ENCODE results near the gene RNH1.

The RNH1 gene

DNA sequence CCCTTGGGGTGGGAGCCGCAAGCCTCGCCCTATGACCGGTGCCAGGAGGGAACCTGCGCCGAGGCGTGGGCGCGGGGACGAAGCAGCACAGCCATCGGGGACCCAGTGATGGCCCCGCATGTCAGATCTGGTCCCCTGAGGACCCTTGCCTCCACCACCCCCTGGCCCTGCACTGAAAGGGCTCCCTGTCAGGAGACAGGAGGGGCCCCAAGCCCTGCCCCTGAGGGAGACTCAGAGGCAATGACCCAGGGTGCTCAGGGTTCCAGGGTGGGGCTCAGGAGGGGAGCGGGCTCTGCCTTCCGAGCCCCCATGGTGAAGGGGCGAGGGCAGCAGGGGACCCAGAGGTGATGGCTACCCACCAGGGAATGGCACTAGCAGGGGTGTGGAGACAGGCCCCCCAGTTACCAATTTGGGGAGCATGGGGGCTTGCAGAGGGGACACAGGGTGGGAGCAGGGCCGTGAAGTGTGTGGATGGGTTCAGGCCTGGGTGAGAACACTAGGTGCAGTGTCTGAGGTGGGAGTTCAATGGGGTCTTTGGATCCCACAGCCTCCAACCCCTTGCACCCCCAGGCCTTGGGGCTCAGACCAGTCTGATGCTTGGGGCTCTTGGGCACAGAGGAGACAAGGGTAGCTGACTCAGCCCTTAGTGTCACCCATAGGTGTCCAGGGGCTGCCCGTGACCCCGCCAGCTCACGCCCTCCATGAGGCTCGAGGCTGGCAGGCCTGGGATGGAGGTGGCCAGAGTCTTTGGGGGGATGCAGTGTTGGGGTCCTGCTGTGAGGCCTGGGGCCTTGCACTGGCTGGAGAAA lies 30.8 kb upstream of the RNH1 start:
- in situ Hi-C loops (cut with HindIII; ENCODE audit: low sequenced_read_pairs), result no loop called here
- H3K4me3 ChIP-seq (ENCODE audit: low read depth, low read length), result peak overlapping the region; percentile 33
- DNase-seq (ENCODE audit: low read depth), result no peak
- TF ChIP-seq, protein P1, sequence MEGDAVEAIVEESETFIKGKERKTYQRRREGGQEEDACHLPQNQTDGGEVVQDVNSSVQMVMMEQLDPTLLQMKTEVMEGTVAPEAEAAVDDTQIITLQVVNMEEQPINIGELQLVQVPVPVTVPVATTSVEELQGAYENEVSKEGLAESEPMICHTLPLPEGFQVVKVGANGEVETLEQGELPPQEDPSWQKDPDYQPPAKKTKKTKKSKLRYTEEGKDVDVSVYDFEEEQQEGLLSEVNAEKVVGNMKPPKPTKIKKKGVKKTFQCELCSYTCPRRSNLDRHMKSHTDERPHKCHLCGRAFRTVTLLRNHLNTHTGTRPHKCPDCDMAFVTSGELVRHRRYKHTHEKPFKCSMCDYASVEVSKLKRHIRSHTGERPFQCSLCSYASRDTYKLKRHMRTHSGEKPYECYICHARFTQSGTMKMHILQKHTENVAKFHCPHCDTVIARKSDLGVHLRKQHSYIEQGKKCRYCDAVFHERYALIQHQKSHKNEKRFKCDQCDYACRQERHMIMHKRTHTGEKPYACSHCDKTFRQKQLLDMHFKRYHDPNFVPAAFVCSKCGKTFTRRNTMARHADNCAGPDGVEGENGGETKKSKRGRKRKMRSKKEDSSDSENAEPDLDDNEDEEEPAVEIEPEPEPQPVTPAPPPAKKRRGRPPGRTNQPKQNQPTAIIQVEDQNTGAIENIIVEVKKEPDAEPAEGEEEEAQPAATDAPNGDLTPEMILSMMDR (IDR thresholded peaks at IDR 0.05; ENCODE audit: low read depth, low read length, missing control alignments), result no peak

DNA sequence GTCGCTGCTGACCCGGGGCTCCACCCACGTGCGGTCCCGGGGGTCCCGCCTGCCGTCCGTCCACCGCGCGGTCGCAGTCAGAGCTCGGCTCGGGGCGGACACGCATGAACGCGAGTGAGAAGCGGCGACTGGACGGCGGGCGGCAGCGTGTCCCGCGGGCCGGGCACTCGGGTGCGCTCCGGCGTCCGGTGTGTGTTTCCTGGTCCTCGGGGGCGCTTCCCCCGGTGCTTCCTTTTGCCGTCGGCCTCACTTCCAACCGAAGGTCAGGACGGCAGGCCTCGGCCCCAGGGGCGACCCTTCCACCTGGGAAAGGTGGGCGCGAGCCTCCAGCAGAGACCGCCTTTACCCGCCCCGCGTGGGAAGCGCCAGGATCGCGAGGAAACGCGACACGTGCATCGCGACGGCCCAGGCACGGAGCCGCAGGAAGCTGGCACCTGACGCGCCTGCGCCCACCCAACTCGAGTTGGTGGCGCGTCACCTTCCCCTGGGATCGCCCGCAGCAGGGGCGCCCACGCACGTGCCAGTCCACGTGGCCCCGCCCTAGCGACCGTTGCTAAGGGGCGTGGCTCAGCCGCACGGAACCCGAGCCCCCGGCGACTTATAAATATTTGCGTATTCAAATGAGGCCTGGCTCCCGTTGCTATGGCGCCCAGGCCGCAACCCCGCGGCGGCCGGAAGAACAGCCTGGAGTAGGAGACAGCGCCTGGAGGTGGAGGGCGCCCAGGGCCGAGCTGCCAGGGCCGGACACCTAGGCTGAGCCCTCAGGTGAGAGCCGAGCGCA lies 30.0 kb upstream of the RNH1 start, which contains the start of gene LRRC56:
Gene LRRC56, plus strand, starts transcription at position 687 of the 781 bp plus-strand sequence. CDS start 3,158 bp downstream, outside the sequence.
- TF ChIP-seq, protein P1 (IDR thresholded peaks at IDR 0.05; ENCODE audit: low read depth, low read length, missing control alignments), result no peak
- H3K4me3 ChIP-seq (ENCODE audit: low read depth, low read length), result peak within 1 kb of the TSS; percentile 60
- DNase-seq (ENCODE audit: low read depth), result peak; percentile 40
- in situ Hi-C loops (cut with HindIII; ENCODE audit: low sequenced_read_pairs), result no loop called here

DNA sequence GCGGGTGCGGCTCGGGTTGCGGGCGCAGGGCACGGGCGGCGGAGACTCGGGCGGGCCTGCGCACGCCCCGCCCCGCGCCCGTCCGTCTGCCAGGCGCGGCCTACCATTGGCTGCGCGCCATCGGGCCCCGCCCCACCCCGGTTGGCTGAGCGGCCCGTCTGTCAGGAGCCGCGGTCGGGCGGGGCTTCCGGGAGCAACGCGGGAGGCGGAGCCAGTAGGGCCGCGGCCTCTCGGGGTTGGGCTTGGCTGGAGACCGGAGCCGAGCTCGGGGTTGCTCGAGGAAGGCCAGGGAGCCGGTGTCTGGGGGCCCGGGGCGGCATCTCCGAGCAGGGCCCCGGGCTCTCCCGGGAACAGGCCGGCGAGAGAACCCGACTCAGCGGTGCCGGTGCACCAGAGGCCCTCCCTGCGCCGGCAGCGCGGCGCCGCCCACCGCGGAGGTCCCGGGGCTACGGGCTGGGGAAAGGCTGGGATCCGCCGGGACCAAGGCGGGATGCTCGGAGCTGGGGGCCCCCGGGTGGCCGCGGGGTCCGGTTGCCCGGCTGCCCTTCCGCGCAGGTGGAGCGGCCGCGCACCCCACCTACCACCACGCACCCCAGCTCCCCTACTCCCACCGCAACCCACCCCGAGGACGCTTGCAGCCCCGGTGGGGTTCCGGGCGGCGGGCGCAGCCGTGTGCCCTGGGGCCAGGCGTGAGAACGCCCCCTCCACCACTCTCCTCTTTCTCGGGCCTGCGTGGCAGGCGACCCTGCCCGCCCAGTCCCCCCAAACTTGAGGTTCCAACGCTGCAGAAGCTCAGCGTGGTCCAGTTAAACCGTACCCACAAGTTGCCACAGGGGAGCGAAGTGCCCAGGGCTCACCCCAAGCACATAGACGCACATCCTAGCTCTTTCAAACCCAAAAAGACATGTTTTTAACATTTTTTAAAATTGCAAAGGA lies 28.7 kb upstream of the RNH1 start, which contains the start of gene HRAS:
Gene HRAS, minus strand, starts transcription at position 58 of the 936 bp plus-strand sequence.
- in situ Hi-C loops (cut with HindIII; ENCODE audit: low sequenced_read_pairs), result no loop called here

DNA sequence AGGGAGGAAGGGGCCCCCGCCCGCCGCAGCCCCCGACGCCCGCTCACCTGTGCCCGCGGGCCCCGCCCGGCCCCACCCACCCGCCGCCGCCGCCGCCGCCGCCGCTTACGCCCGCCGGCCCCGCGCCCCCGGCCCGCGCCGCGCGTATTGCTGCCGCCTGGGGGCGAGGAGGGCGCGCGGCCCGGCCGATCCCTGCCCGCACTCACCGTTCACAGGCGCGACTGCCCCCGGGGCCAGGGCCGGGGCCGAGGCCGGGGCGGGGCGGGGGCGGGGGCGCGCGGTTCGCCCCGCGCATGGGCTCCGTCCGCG lies 28.1 kb upstream of the RNH1 start:
- DNase-seq (ENCODE audit: low read depth), result no peak
- TF ChIP-seq, protein P1 (IDR thresholded peaks at IDR 0.05; ENCODE audit: low read depth, low read length, missing control alignments), result no peak
- H3K4me3 ChIP-seq (ENCODE audit: low read depth, low read length), result peak overlapping the region; percentile 79
- in situ Hi-C loops (cut with HindIII; ENCODE audit: low sequenced_read_pairs), result no loop called here

More for the DNA sequence above, 28.7 kb upstream of the RNH1 start, which contains the start of gene HRAS:
- peak; percentile 83 for DNase-seq (ENCODE audit: low read depth)
- peak within 1 kb of the TSS; percentile 79 for H3K4me3 ChIP-seq (ENCODE audit: low read depth, low read length)
- TF ChIP-seq, protein P1 (IDR thresholded peaks at IDR 0.05; ENCODE audit: low read depth, low read length, missing control alignments), result no peak

DNA sequence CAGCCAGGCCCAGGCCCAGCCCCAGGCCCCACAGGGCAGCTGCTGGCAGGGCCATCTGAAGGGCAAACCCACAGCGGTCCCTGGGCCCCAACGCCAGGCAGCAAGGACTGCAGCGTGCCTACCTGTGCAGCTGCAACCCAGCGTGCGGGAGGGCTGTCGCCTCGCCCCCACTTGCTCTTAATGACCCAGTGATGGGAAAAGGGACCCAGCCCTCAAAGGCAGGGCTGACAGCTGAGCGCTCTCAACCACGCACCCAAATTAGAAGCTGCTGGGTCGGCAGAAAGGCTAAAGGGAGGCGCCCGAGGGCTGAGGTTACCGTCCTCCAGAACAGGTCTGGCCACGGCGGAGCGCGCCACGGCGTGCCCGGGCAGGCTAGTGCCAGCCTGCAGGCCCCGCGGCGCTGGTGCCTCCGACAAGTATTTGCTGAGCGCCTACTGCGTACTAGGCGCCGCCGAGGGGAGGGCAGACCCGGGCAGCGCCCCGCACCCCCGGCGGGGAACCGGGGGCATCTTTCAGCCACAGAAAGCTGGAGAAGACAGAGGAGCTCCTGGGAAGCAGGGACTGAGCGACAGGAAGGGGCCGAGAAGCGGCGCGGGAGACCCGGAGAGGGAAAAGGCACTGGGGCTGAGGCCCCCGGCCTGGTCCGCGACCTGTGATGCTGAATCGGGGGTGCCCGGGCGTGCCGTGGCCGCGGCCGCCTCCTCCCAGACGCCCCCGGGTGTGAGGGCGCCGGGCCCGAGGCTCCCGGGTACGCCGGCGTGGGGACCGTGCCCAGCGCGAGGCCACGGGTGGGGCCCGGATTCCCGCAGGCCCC lies 27.6 kb upstream of the RNH1 start:
- TF ChIP-seq, protein P1 (IDR thresholded peaks at IDR 0.05; ENCODE audit: low read depth, low read length, missing control alignments), result no peak
- peak overlapping the region; percentile 79 for H3K4me3 ChIP-seq (ENCODE audit: low read depth, low read length)
- in situ Hi-C loops (cut with HindIII; ENCODE audit: low sequenced_read_pairs), result no loop called here
- no peak for DNase-seq (ENCODE audit: low read depth)
